Measurements from ENCODE around the gene CADM1. TPM values are rescaled to one million over a fixed set of nuclear protein-coding genes. Genes with fewer than 3 reads are reported as not detected.

CADM1 gene
- total and polyA plus RNA-seq, 2 experiments from 2014 or later = 16.5 to 18.0 TPM

DNA sequence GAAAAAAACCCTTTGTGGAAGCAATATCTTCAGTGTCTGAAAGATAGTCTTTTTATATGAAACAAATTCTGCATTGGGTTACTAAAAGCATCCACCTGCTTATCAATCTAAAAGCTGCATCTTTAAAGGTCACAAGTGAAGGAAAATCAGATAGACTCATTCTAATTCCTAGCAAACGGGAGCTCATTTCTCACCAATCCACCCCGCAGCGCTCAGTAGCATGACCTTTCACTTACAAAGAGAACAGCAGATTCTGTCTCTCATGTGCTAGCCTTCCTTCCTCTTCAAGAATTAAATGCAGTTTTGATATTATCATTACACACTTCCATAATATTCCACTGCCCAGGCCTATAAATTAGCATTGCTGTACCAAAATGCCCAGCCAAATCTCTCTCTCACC lies 212.9 kb downstream of the CADM1 start:
- peaks cover 4% of the 10 kb centered on the region; the same call in 1 of the 2 replicates for H3K4me1 ChIP-seq (ENCODE audit: insufficient read depth)
- no peaks in the 10 kb centered on the region for H3F3A ChIP-seq (replicated peaks; ENCODE audit: low read depth)
- no peak overlapping the region for H3K4me3 ChIP-seq
- Mint-ChIP-seq H3K27me3 (ENCODE audit: insufficient read depth, low read depth, poor library complexity) (no peaks in the 10 kb centered on the region), H3K4me1 (peaks cover 18% of the 10 kb centered on the region), H3K9me3 (no peaks in the 10 kb centered on the region; the same call in 1 of the 3 replicates), H3K4me3 (no peak overlapping the region), H3K27ac (no peak overlapping the region), H3K36me3 (ENCODE audit: low read depth) (no peaks in the 10 kb centered on the region)
- no peak for DNase-seq (ENCODE audit: low spot score)
- H3K27ac ChIP-seq (ENCODE audit: low read depth) = no peak overlapping the region
- no peaks in the 10 kb centered on the region for H4K20me1 ChIP-seq (replicated peaks; ENCODE audit: insufficient read depth)
- H3K9me2 ChIP-seq (ENCODE audit: insufficient read depth) = no peaks in the 10 kb centered on the region
- TF ChIP-seq CTCF (conservative IDR thresholded peaks at IDR 0.05; ENCODE audit: low read depth in 2 of 2) (no peak), ZNF462 (CRISPR knock-in tag; IDR thresholded peaks at IDR 0.05) (no peak), POLR2AphosphoS5 (IDR thresholded peaks at IDR 0.05; ENCODE audit: low read depth) (no peak), STAT1 (IDR thresholded peaks at IDR 0.05; ENCODE audit: unreplicated experiment) (no peak), EZH2phosphoT487 (IDR thresholded peaks at IDR 0.05; ENCODE audit: unreplicated experiment) (no peak), ETS1 (IDR thresholded peaks at IDR 0.05) (no peak), CREB1 (CRISPR knock-in tag; IDR thresholded peaks at IDR 0.05; ENCODE audit: low read depth) (no peak), ZNF114 (CRISPR knock-in tag; IDR thresholded peaks at IDR 0.05) (no peak), ZNF331 (CRISPR knock-in tag; IDR thresholded peaks at IDR 0.05; ENCODE audit: low read depth) (no peak), JUNB (IDR thresholded peaks at IDR 0.05; ENCODE audit: unreplicated experiment) (no peak), NANOG (IDR thresholded peaks at IDR 0.05; ENCODE audit: borderline replicate concordance) (no peak), EZH2 (IDR thresholded peaks at IDR 0.05; ENCODE audit: low read depth, unreplicated experiment) (no peak)
- TF ChIP-seq, protein P1, sequence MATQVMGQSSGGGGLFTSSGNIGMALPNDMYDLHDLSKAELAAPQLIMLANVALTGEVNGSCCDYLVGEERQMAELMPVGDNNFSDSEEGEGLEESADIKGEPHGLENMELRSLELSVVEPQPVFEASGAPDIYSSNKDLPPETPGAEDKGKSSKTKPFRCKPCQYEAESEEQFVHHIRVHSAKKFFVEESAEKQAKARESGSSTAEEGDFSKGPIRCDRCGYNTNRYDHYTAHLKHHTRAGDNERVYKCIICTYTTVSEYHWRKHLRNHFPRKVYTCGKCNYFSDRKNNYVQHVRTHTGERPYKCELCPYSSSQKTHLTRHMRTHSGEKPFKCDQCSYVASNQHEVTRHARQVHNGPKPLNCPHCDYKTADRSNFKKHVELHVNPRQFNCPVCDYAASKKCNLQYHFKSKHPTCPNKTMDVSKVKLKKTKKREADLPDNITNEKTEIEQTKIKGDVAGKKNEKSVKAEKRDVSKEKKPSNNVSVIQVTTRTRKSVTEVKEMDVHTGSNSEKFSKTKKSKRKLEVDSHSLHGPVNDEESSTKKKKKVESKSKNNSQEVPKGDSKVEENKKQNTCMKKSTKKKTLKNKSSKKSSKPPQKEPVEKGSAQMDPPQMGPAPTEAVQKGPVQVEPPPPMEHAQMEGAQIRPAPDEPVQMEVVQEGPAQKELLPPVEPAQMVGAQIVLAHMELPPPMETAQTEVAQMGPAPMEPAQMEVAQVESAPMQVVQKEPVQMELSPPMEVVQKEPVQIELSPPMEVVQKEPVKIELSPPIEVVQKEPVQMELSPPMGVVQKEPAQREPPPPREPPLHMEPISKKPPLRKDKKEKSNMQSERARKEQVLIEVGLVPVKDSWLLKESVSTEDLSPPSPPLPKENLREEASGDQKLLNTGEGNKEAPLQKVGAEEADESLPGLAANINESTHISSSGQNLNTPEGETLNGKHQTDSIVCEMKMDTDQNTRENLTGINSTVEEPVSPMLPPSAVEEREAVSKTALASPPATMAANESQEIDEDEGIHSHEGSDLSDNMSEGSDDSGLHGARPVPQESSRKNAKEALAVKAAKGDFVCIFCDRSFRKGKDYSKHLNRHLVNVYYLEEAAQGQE (IDR thresholded peaks at IDR 0.05; ENCODE audit: unreplicated experiment) = no peak
- no peaks in the 10 kb centered on the region for H3K36me3 ChIP-seq (ENCODE audit: insufficient read depth)
- H3K79me2 ChIP-seq (replicated peaks; ENCODE audit: insufficient read depth) = no peaks in the 10 kb centered on the region
- no peak overlapping the region for H3K4me2 ChIP-seq
- ATAC-seq = no peak
- H3K27me3 ChIP-seq (ENCODE audit: insufficient read depth) = no peaks in the 10 kb centered on the region
- no peak overlapping the region for H2AFZ ChIP-seq
